ENCODE data around the gene PTPRA. TPM values are rescaled to one million over a fixed set of nuclear protein-coding genes. Genes with fewer than 3 reads are reported as not detected.
"Not testable (repeated sequence)": the region's sequence is repeated elsewhere in the genome, so short reads cannot be mapped to it uniquely, and the experiment has no call there.

Gene PTPRA
- total RNA-seq, 1 experiment from 2014 or later, result 56.9 TPM

DNA sequence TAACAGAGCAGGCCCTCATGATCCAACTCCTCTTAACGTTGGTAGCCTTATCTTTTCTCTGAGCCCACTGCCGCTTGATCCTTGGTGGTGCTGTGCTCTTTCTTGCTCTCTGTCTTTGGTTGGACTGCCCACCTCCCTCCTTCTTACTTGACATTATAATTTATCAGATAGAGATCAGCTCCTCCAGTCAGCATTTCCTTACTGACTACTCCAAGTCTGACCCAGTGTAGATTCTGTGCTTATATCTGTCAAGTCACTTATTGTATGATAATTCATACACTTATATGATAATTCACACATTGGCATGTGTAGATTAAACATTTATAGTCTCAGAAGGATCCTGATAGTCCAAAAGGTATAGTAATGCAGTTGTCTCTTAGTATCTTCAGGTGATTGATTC, 18.1 kb downstream of the PTPRA start:
- no peaks in the 10 kb centered on the region for H3K27me3 ChIP-seq (replicated peaks; ENCODE audit: insufficient read depth, low read depth, low read length, poor library complexity)
- no peak overlapping the region for H3K4me3 ChIP-seq (ENCODE audit: low read depth, low read length, poor library complexity, severe bottlenecking)
- no peaks in the 10 kb centered on the region for H3K9me3 ChIP-seq (ENCODE audit: low read depth, low read length, poor library complexity, severe bottlenecking)
- BruUV-seq (replicated peaks), result no TSS peak
- H3K36me3 ChIP-seq (ENCODE audit: insufficient read depth, low read length, poor library complexity, severe bottlenecking), result no peaks in the 10 kb centered on the region
- intact Hi-C loops (cut with micrococcal nuclease; ENCODE audit: unreplicated experiment), result no loop called here
- TF ChIP-seq, protein P1, sequence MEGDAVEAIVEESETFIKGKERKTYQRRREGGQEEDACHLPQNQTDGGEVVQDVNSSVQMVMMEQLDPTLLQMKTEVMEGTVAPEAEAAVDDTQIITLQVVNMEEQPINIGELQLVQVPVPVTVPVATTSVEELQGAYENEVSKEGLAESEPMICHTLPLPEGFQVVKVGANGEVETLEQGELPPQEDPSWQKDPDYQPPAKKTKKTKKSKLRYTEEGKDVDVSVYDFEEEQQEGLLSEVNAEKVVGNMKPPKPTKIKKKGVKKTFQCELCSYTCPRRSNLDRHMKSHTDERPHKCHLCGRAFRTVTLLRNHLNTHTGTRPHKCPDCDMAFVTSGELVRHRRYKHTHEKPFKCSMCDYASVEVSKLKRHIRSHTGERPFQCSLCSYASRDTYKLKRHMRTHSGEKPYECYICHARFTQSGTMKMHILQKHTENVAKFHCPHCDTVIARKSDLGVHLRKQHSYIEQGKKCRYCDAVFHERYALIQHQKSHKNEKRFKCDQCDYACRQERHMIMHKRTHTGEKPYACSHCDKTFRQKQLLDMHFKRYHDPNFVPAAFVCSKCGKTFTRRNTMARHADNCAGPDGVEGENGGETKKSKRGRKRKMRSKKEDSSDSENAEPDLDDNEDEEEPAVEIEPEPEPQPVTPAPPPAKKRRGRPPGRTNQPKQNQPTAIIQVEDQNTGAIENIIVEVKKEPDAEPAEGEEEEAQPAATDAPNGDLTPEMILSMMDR (conservative IDR thresholded peaks at IDR 0.05; ENCODE audit: low read depth, low read length), result no peak
- no peak for TF ChIP-seq EZH2 (IDR thresholded peaks at IDR 0.05; ENCODE audit: borderline replicate concordance, low read depth, low read length, poor library complexity, severe bottlenecking)
- H3K4me1 ChIP-seq (ENCODE audit: insufficient read depth, low read length, poor library complexity, severe bottlenecking), result no peaks in the 10 kb centered on the region
- DNase-seq (ENCODE audit: low spot score), result no peak
- CTCF ChIA-PET, result interaction anchor here (0.7 kb wide), 1 partner anchor 22 kb away, joined by 7 read pairs; no protein-coding TSS in a partner anchor
- no peak overlapping the region for H3K27ac ChIP-seq (ENCODE audit: low read depth, low read length, poor library complexity, severe bottlenecking)
- POLR2A ChIA-PET (ENCODE audit: low non-redundant PET), result no interaction called here

DNA sequence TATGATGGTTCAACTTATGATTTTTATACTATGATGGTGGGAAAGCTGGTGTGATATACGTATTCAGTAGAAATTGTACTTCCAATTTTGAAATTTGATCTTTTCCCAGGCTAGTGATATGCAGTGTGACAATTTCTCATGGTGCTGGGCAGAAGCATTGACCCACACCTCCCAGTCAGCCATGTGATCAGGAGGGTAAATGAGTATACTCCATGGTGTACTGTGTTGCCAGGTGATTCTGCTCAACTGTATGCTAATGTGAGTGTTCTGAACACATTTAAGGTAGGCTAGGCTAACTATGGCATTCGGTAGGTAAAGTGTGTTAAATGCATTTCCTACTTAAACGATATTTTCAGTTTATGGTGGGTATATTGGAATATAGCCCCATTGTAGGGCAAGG, 19.1 kb downstream of the PTPRA start:
- no peaks in the 10 kb centered on the region for H3K36me3 ChIP-seq (ENCODE audit: insufficient read depth, low read length, poor library complexity, severe bottlenecking)
- no peaks in the 10 kb centered on the region for H3K9me3 ChIP-seq (ENCODE audit: low read depth, low read length, poor library complexity, severe bottlenecking)
- H3K4me3 ChIP-seq (ENCODE audit: low read depth, low read length, poor library complexity, severe bottlenecking), result no peak overlapping the region
- no peaks in the 10 kb centered on the region for H3K4me1 ChIP-seq (ENCODE audit: insufficient read depth, low read length, poor library complexity, severe bottlenecking)
- intact Hi-C loops (cut with micrococcal nuclease; ENCODE audit: unreplicated experiment), result no loop called here
- ChIA-PET POLR2A (ENCODE audit: low non-redundant PET) (no interaction called here), CTCF (no interaction called here)
- no TSS peak for BruUV-seq (replicated peaks)
- no peak for DNase-seq (ENCODE audit: low spot score)
- no peak for TF ChIP-seq EZH2 (IDR thresholded peaks at IDR 0.05; ENCODE audit: borderline replicate concordance, low read depth, low read length, poor library complexity, severe bottlenecking)
- TF ChIP-seq, protein P1 (conservative IDR thresholded peaks at IDR 0.05; ENCODE audit: low read depth, low read length), result no peak
- no peak overlapping the region for H3K27ac ChIP-seq (ENCODE audit: low read depth, low read length, poor library complexity, severe bottlenecking)
- H3K27me3 ChIP-seq (replicated peaks; ENCODE audit: insufficient read depth, low read depth, low read length, poor library complexity), result no peaks in the 10 kb centered on the region

DNA sequence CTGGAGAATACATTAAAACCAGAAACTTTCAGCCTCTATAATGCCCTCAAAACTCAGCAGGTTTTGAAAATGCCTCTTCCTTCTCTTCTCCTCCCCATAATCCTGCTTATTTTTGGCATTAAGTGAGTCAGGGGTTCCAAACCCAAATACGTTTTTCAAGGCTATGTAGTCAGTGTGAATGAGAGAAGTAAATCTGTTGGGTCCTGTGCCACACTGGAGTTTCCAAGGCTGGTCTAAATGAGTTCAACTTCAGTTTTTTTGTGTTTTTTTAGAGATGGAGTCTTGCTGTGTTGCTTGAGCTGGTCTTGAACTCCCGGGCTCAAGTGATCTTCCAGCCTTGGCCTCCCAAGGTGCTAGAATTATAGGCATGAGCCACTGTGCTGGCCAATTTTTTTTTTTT, 20.9 kb downstream of the PTPRA start:
- ChIA-PET POLR2A (ENCODE audit: low non-redundant PET) (no interaction called here), CTCF (no interaction called here)
- H3K27ac ChIP-seq (ENCODE audit: low read depth, low read length, poor library complexity, severe bottlenecking), result no peak overlapping the region

DNA sequence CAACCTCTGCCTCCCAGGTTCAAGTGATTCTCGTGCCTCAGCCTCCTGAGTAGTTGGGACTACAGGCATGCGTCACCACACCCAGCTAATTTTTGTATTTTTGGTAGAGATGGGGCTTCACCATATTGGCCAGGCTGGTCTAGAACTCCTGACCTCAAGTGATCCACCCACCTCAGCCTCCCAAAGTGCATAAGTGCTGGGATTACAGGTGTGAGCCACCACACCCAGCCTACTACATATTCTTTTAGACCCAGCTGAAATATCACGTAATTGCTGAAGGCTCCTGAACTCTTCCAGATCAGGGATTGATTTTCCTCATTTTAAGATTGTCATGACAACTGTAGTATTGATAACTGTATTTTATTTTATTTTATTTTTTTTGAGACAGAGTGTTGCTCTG, 21.9 kb downstream of the PTPRA start:
- CTCF ChIA-PET; POLR2A ChIA-PET (ENCODE audit: low non-redundant PET); H3K27ac ChIP-seq (ENCODE audit: low read depth, low read length, poor library complexity, severe bottlenecking); H3K36me3 ChIP-seq (ENCODE audit: insufficient read depth, low read length, poor library complexity, severe bottlenecking); H3K4me3 ChIP-seq (ENCODE audit: low read depth, low read length, poor library complexity, severe bottlenecking); BruUV-seq (replicated peaks); H3K4me1 ChIP-seq (ENCODE audit: insufficient read depth, low read length, poor library complexity, severe bottlenecking); H3K27me3 ChIP-seq (replicated peaks; ENCODE audit: insufficient read depth, low read depth, low read length, poor library complexity); DNase-seq (ENCODE audit: low spot score); intact Hi-C loops (cut with micrococcal nuclease; ENCODE audit: unreplicated experiment); H3K9me3 ChIP-seq (ENCODE audit: low read depth, low read length, poor library complexity, severe bottlenecking): not testable (repeated sequence)

More for the DNA sequence above, 20.9 kb downstream of the PTPRA start:
- no peak overlapping the region for H3K4me3 ChIP-seq (ENCODE audit: low read depth, low read length, poor library complexity, severe bottlenecking)
- BruUV-seq (replicated peaks), result no TSS peak
- no peak for TF ChIP-seq EZH2 (IDR thresholded peaks at IDR 0.05; ENCODE audit: borderline replicate concordance, low read depth, low read length, poor library complexity, severe bottlenecking)
- TF ChIP-seq, protein P1 (conservative IDR thresholded peaks at IDR 0.05; ENCODE audit: low read depth, low read length), result no peak
- intact Hi-C loops (cut with micrococcal nuclease; ENCODE audit: unreplicated experiment), result no loop called here
- H3K9me3 ChIP-seq (ENCODE audit: low read depth, low read length, poor library complexity, severe bottlenecking), result no peaks in the 10 kb centered on the region
- no peaks in the 10 kb centered on the region for H3K4me1 ChIP-seq (ENCODE audit: insufficient read depth, low read length, poor library complexity, severe bottlenecking)
- no peak for DNase-seq (ENCODE audit: low spot score)
- H3K36me3 ChIP-seq (ENCODE audit: insufficient read depth, low read length, poor library complexity, severe bottlenecking), result no peaks in the 10 kb centered on the region
- no peaks in the 10 kb centered on the region for H3K27me3 ChIP-seq (replicated peaks; ENCODE audit: insufficient read depth, low read depth, low read length, poor library complexity)
